HEK293T (cell line): ENCODE results near the gene ETFDH.

ENCODE experiments used
- BHLHE40 ChIP-seq: fragments of 450-650 bp; IDR thresholded peaks from 2 replicates; pipeline ENCODE4 v1.6.1; 2016; ENCODE audit warnings: mild to moderate bottlenecking, moderate library complexity, borderline replicate concordance
- ELF4 ChIP-seq: fragments of 450-650 bp; IDR thresholded peaks from 2 replicates; pipeline ENCODE4 v1.6.1; 2017; ENCODE audit warnings: antibody characterized with exemption
- FOXA1 ChIP-seq: fragments of 450-650 bp; IDR thresholded peaks from 2 replicates; pipeline ENCODE4 v1.6.1; 2016; ENCODE audit warnings: mild to moderate bottlenecking
- LEF1 ChIP-seq: fragments of 450-650 bp; IDR thresholded peaks from 2 replicates; pipeline ENCODE4 v1.6.1; 2017; ENCODE audit warnings: mild to moderate bottlenecking, borderline replicate concordance
- NFRKB ChIP-seq: fragments of 450-650 bp; IDR thresholded peaks from 2 replicates; pipeline ENCODE4 v1.6.1; 2016; ENCODE audit warnings: mild to moderate bottlenecking, moderate library complexity
- SP1 ChIP-seq: fragments of 450-650 bp; IDR thresholded peaks from 2 replicates; pipeline ENCODE4 v1.6.1; 2017
- SUZ12 ChIP-seq: fragments of 450-650 bp; IDR thresholded peaks from 2 replicates; pipeline ENCODE4 v1.6.1; 2016; ENCODE audit warnings: mild to moderate bottlenecking
- TARDBP ChIP-seq: fragments of 450-650 bp; IDR thresholded peaks from 2 replicates; pipeline ENCODE4 v1.6.1; 2016
- ZNF384 ChIP-seq: fragments of 450-650 bp; IDR thresholded peaks from 2 replicates; pipeline ENCODE4 v1.6.1; 2016
- TF ChIP-seq, protein P1 (sequence below): fragments of 450-650 bp; IDR thresholded peaks from 2 replicates; pipeline ENCODE4 v1.6.1; 2016

DNA sequence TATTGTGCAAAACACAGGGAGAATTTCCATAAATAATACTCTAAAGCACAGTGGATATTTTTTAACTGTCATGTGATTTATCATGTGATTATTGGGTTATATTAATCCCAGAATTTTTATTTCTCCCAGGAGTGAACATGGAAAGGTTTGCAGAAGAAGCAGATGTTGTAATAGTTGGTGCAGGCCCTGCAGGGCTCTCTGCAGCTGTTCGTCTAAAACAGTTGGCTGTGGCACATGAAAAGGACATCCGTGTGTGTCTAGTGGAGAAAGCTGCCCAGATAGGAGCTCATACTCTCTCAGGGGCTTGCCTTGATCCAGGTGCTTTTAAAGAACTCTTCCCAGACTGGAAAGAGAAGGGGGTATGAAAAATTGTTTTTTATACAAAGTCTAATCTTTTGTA lies 10.0 kb downstream of the ETFDH start:
- TF ChIP-seq BHLHE40 (no peak), SP1 (no peak), TARDBP (no peak), SUZ12 (no peak), ZNF384 (no peak), FOXA1 (no peak), ELF4 (no peak), LEF1 (no peak), NFRKB (no peak)
- TF ChIP-seq, protein P1, sequence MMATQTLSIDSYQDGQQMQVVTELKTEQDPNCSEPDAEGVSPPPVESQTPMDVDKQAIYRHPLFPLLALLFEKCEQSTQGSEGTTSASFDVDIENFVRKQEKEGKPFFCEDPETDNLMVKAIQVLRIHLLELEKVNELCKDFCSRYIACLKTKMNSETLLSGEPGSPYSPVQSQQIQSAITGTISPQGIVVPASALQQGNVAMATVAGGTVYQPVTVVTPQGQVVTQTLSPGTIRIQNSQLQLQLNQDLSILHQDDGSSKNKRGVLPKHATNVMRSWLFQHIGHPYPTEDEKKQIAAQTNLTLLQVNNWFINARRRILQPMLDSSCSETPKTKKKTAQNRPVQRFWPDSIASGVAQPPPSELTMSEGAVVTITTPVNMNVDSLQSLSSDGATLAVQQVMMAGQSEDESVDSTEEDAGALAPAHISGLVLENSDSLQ, result no peak
